Stimulated activated CD8-positive, alpha-beta memory T cell treated with anti-CD3 and anti-CD28 coated beads, Interleukin-15, amount 100 ng/mL, for 4 hours (primary cell): ENCODE measurements around the gene TMEM11.
"Not testable (repeated sequence)": the region's sequence is repeated elsewhere in the genome, so short reads cannot be mapped to it uniquely, and the experiment has no call there.

ENCODE experiments used
- DNase-seq, 2 donors: peaks; one replicate each; pipeline ENCODE4 v3.0.0-alpha.2; 2020; ENCODE audit warnings: low read depth in 2 of 2

The TMEM11 gene

GRCh38 chr17:21212826-21213637 is 929 bp downstream of the TMEM11 start:
- no peak for DNase-seq

GRCh38 chr17:21211825-21212479 is 2.0 kb downstream of the TMEM11 start:
- no peak for DNase-seq

- DNase-seq, result no peak
These were observed 3.4 kb downstream of the TMEM11 start for GRCh38 chr17:21210411-21211076.

- no peak for DNase-seq
These were observed 4.3 kb downstream of the TMEM11 start for GRCh38 chr17:21209511-21210175.

- no peak for DNase-seq
These were observed 5.6 kb downstream of the TMEM11 start for GRCh38 chr17:21208352-21208751.

GRCh38 chr17:21204935-21205334 is 9.0 kb downstream of the TMEM11 start:
- DNase-seq, result no peak

- DNase-seq, result no peak
These were observed 11.4 kb downstream of the TMEM11 start for GRCh38 chr17:21202512-21202911.

GRCh38 chr17:21201874-21202273 is 12.1 kb downstream of the TMEM11 start:
- no peak for DNase-seq

- DNase-seq, result no peak
These were observed 12.7 kb downstream of the TMEM11 start for GRCh38 chr17:21201298-21201595.

GRCh38 chr17:21200590-21201297 is 13.2 kb downstream of the TMEM11 start:
- no peak for DNase-seq

GRCh38 chr17:21199856-21200255 is 14.1 kb downstream of the TMEM11 start:
- no peak for DNase-seq

GRCh38 chr17:21199311-21199710 is 14.7 kb downstream of the TMEM11 start:
- DNase-seq, result no peak

GRCh38 chr17:21198411-21198810 is 15.6 kb downstream of the TMEM11 start:
- no peak for DNase-seq

- DNase-seq, result no peak
These were observed 17.8 kb downstream of the TMEM11 start for GRCh38 chr17:21196126-21196525.

GRCh38 chr17:21194703-21195102 is 19.3 kb downstream of the TMEM11 start:
- DNase-seq, result no peak

- no peak for DNase-seq
These were observed 19.7 kb downstream of the TMEM11 start for GRCh38 chr17:21194226-21194625.

GRCh38 chr17:21193031-21193430 is 20.9 kb downstream of the TMEM11 start:
- no peak for DNase-seq

- DNase-seq, result not testable (repeated sequence)
These were observed 21.5 kb downstream of the TMEM11 start for GRCh38 chr17:21192414-21192813.

- no peak for DNase-seq
These were observed 22.3 kb downstream of the TMEM11 start for GRCh38 chr17:21191698-21192097.

GRCh38 chr17:21190078-21190477 is 23.9 kb downstream of the TMEM11 start:
- DNase-seq, result no peak

- DNase-seq, result no peak
These were observed 24.6 kb downstream of the TMEM11 start for GRCh38 chr17:21189361-21189760.
